GM21423 (cell line): ENCODE measurements around the gene OLFM3.

ENCODE experiments used
- ATAC-seq: cut with Tn5 transposase; IDR thresholded peaks from one replicate; pipeline ENCODE4 v1.9.1; 2021; ENCODE audit warnings: mild to moderate bottlenecking, moderate library complexity; ENCODE audit not compliant: unreplicated experiment

OLFM3 gene

GRCh38 chr1:101996825-101997465, at the start of gene OLFM3:
Gene OLFM3, minus strand, starts transcription at chr1:101996926.
- ATAC-seq: no peak

- ATAC-seq: no peak
These were observed 49.0 kb upstream of the OLFM3 start for GRCh38 chr1:102045752-102046151.

- no peak for ATAC-seq
These were observed 35.8 kb upstream of the OLFM3 start for GRCh38 chr1:102032534-102032933.

- ATAC-seq: no peak
These were observed 22.8 kb upstream of the OLFM3 start for GRCh38 chr1:102019530-102019929.

- ATAC-seq: no peak
These were observed 19.0 kb upstream of the OLFM3 start for GRCh38 chr1:102015728-102016127.

GRCh38 chr1:102002057-102002456, 5.3 kb upstream of the OLFM3 start:
- no peak for ATAC-seq

GRCh38 chr1:101995984-101996745, 561 bp downstream of the OLFM3 start:
- ATAC-seq: no peak

- no peak for ATAC-seq
These were observed 3.0 kb downstream of the OLFM3 start for GRCh38 chr1:101993710-101994109.

- ATAC-seq: no peak
These were observed 3.7 kb downstream of the OLFM3 start for GRCh38 chr1:101992821-101993575.

- no peak for ATAC-seq
These were observed 15.8 kb downstream of the OLFM3 start for GRCh38 chr1:101980974-101981373.

- ATAC-seq: no peak
These were observed 19.5 kb downstream of the OLFM3 start for GRCh38 chr1:101977266-101977665.

- no peak for ATAC-seq
These were observed 20.6 kb downstream of the OLFM3 start for GRCh38 chr1:101976161-101976560.

- ATAC-seq: no peak
These were observed 21.4 kb downstream of the OLFM3 start for GRCh38 chr1:101975371-101975770.

GRCh38 chr1:101974599-101975274, 22.0 kb downstream of the OLFM3 start:
- no peak for ATAC-seq

GRCh38 chr1:101971304-101971703, 25.4 kb downstream of the OLFM3 start:
- no peak for ATAC-seq

- no peak for ATAC-seq
These were observed 28.9 kb downstream of the OLFM3 start for GRCh38 chr1:101967871-101968270.

- ATAC-seq: no peak
These were observed 31.4 kb downstream of the OLFM3 start for GRCh38 chr1:101965341-101965740.

- no peak for ATAC-seq
These were observed 32.0 kb downstream of the OLFM3 start for GRCh38 chr1:101964708-101965107.

- no peak for ATAC-seq
These were observed 36.6 kb downstream of the OLFM3 start for GRCh38 chr1:101960142-101960541.

GRCh38 chr1:101959456-101959855, 37.3 kb downstream of the OLFM3 start:
- ATAC-seq: no peak

- ATAC-seq: no peak
These were observed 39.0 kb downstream of the OLFM3 start for GRCh38 chr1:101957771-101958170.
